HG03378 (cell line): ENCODE data around the gene A1BG.
"Not testable (repeated sequence)": the region's sequence is repeated elsewhere in the genome, so short reads cannot be mapped to it uniquely, and the experiment has no call there.

ENCODE experiments used
- ATAC-seq: cut with Tn5 transposase; IDR thresholded peaks from one replicate; pipeline ENCODE4 v1.9.1; 2021; ENCODE audit warnings: mild to moderate bottlenecking, moderate library complexity; ENCODE audit not compliant: unreplicated experiment

A1BG gene

GRCh38 chr19:58386576-58387337, 33.5 kb upstream of the A1BG start, which contains the start of gene RPS5:
Gene RPS5, plus strand, starts transcription at chr19:58387269. Its CDS starts 869 bp downstream, at chr19:58388138.
- ATAC-seq: peak; percentile 74

- ATAC-seq: no peak
These were observed 32.7 kb upstream of the A1BG start for GRCh38 chr19:58385891-58386575.

- no peak for ATAC-seq
These were observed 32.1 kb upstream of the A1BG start for GRCh38 chr19:58385313-58385890.

GRCh38 chr19:58382997-58383603, 29.8 kb upstream of the A1BG start:
- no peak for ATAC-seq

GRCh38 chr19:58381460-58382212, 28.3 kb upstream of the A1BG start:
- ATAC-seq: no peak

GRCh38 chr19:58380662-58381459, 27.6 kb upstream of the A1BG start, which contains the start of gene ZNF837:
Gene ZNF837, minus strand, starts transcription at chr19:58381030. Its CDS starts 11,698 bp downstream, at chr19:58369332.
- ATAC-seq: peak; percentile 85

- ATAC-seq: peak; percentile 0
These were observed 26.9 kb upstream of the A1BG start for GRCh38 chr19:58380037-58380661.

GRCh38 chr19:58379246-58379645, 26.0 kb upstream of the A1BG start:
- no peak for ATAC-seq

- not testable (repeated sequence) for ATAC-seq
These were observed 23.4 kb upstream of the A1BG start for GRCh38 chr19:58376724-58377123.

GRCh38 chr19:58374200-58374599, 20.9 kb upstream of the A1BG start:
- ATAC-seq: no peak

GRCh38 chr19:58372311-58373133, 19.2 kb upstream of the A1BG start:
- ATAC-seq: no peak

GRCh38 chr19:58368561-58369360, 15.5 kb upstream of the A1BG start:
- ATAC-seq: no peak

GRCh38 chr19:58367698-58368454, 14.6 kb upstream of the A1BG start:
- no peak for ATAC-seq

GRCh38 chr19:58366585-58367430, 13.5 kb upstream of the A1BG start:
- ATAC-seq: no peak

- ATAC-seq: no peak
These were observed 10.9 kb upstream of the A1BG start for GRCh38 chr19:58364146-58364545.
